IMR-90 (cell line): Measurements from ENCODE around the gene CAPS. TPM values are rescaled to one million over a fixed set of nuclear protein-coding genes. Genes with fewer than 3 reads are reported as not detected.

Experiments
- ATAC-seq: fragments of 200-7000 bp; cut with Tn5 transposase; 2 replicates; pipeline ENCODE4 v1.9.1; 2020; ENCODE audit warnings: low read depth, mild to moderate bottlenecking, moderate library complexity
- BruUV-seq: library from RNA; stranded (reverse); fragments of 400-500 nt; replicated peaks from 2 replicates; lab custom pipeline; 2021; lab: Mats Ljungman, UMichigan
- CTCF ChIA-PET: fragments of 300-600 bp; formaldehyde crosslinking; extraction: SDS; loops from one replicate; lab custom pipeline; 2021; ENCODE audit warnings: antibody characterized with exemption; lab: Yijun Ruan, JAX
- POLR2A ChIA-PET: fragments of 300-600 bp; sonication (Branson Sonifier 250); formaldehyde crosslinking; loops from one replicate; lab custom pipeline; 2022; ENCODE audit warnings: antibody characterized with exemption; ENCODE audit not compliant: unreplicated experiment; lab: Charles Lee
- DNase-seq: peaks from one replicate; pipeline ENCODE4 v3.0.0; 2013
- H2AFZ ChIP-seq: replicated peaks from 2 replicates; pipeline ENCODE3; 2013; ENCODE audit warnings: low read length, mild to moderate bottlenecking; ENCODE audit not compliant: poor library complexity
- H2AK5ac ChIP-seq: 2 replicates; pipeline ENCODE4 v1.6.1; 2013; ENCODE audit warnings: low read depth, low read length, inconsistent platforms
- H2AK9ac ChIP-seq: replicated peaks from 2 replicates; pipeline ENCODE3; 2013; ENCODE audit warnings: mild to moderate bottlenecking, low read depth, low read length, moderate library complexity; ENCODE audit not compliant: poor library complexity
- H2BK120ac ChIP-seq: 2 replicates; pipeline ENCODE4 v1.6.1; 2013; ENCODE audit warnings: low read depth, low read length, inconsistent platforms
- H2BK15ac ChIP-seq: 3 replicates; pipeline ENCODE4 v1.6.1; 2013; ENCODE audit warnings: low read depth, low read length, inconsistent platforms
- H2BK20ac ChIP-seq: 2 replicates; pipeline ENCODE4 v1.6.1; 2013; ENCODE audit warnings: low read depth, mild to moderate bottlenecking, inconsistent platforms, low read length, moderate library complexity
- H2BK5ac ChIP-seq: 2 replicates; pipeline ENCODE4 v1.6.1; 2013; ENCODE audit warnings: mild to moderate bottlenecking, low read depth, low read length, inconsistent platforms; ENCODE audit not compliant: poor library complexity, severe bottlenecking
- H3K14ac ChIP-seq: replicated peaks from 2 replicates; pipeline ENCODE4 v1.6.1; 2013; ENCODE audit warnings: low read depth, low read length, inconsistent platforms
- H3K18ac ChIP-seq: 2 replicates; pipeline ENCODE4 v1.6.1; 2013; ENCODE audit warnings: low read depth, low read length, control low read depth
- H3K23ac ChIP-seq: 2 replicates; pipeline ENCODE4 v1.6.1; 2013; ENCODE audit warnings: low read depth, low read length, inconsistent platforms
- H3K27ac ChIP-seq: 2 replicates; pipeline ENCODE4 v1.5.1; 2013; ENCODE audit warnings: mild to moderate bottlenecking, control low read depth, low read length; ENCODE audit not compliant: insufficient read depth
- H3K27me3 ChIP-seq: 2 replicates; pipeline ENCODE4 v1.6.1; 2013; ENCODE audit warnings: low read length; ENCODE audit not compliant: control insufficient read depth, insufficient read depth
- H3K36me3 ChIP-seq: 2 replicates; pipeline ENCODE4 v1.6.1; 2013; ENCODE audit warnings: low read length, mixed read lengths; ENCODE audit not compliant: control insufficient read depth, insufficient read depth
- H3K4ac ChIP-seq: 2 replicates; pipeline ENCODE4 v1.6.1; 2013; ENCODE audit warnings: low read depth, low read length, inconsistent platforms
- H3K4me1 ChIP-seq: 2 replicates; pipeline ENCODE4 v1.6.1; 2013; ENCODE audit warnings: low read length, mixed read lengths; ENCODE audit not compliant: control insufficient read depth, insufficient read depth
- H3K4me2 ChIP-seq: 2 replicates; pipeline ENCODE4 v1.6.1; 2013; ENCODE audit warnings: low read depth, mild to moderate bottlenecking, control low read depth, low read length, moderate library complexity
- H3K4me3 ChIP-seq: 2 replicates; pipeline ENCODE4 v1.5.1; 2013; ENCODE audit warnings: low read depth, mild to moderate bottlenecking, control low read depth, low read length, moderate library complexity; ENCODE audit not compliant: insufficient read depth
- H3K56ac ChIP-seq: 2 replicates; pipeline ENCODE4 v1.6.1; 2013; ENCODE audit warnings: low read length, inconsistent platforms; ENCODE audit not compliant: insufficient read depth; ENCODE audit errors: extremely low read depth
- H3K79me1 ChIP-seq, 2 experiments: 2 replicates each; pipeline ENCODE4 v1.6.1; 2013; ENCODE audit warnings: low read length in 2 of 2, inconsistent platforms in 1 of 2, low read depth in 1 of 2
- H3K9ac ChIP-seq: 2 replicates; pipeline ENCODE4 v1.6.1; 2013; ENCODE audit warnings: low read depth, low read length, control low read depth
- H3K9me1 ChIP-seq: 2 replicates; pipeline ENCODE4 v1.6.1; 2013; ENCODE audit warnings: low read length, inconsistent platforms; ENCODE audit not compliant: insufficient read depth
- H3K9me3 ChIP-seq: 2 replicates; pipeline ENCODE4 v1.6.1; 2013; ENCODE audit warnings: low read length; ENCODE audit not compliant: control insufficient read depth, insufficient read depth
- H4K20me1 ChIP-seq: 2 replicates; pipeline ENCODE4 v1.6.1; 2013; ENCODE audit warnings: low read length, inconsistent platforms; ENCODE audit not compliant: insufficient read depth
- H4K5ac ChIP-seq: 2 replicates; pipeline ENCODE4 v1.6.1; 2013; ENCODE audit warnings: mild to moderate bottlenecking, low read depth, low read length, control low read depth
- H4K8ac ChIP-seq, 2 experiments: 2 replicates each; pipeline ENCODE4 v1.6.1; 2013; ENCODE audit warnings: low read depth in 2 of 2, low read length in 2 of 2, control low read depth in 1 of 2, inconsistent platforms in 1 of 2
- H4K91ac ChIP-seq: 2 replicates; pipeline ENCODE4 v1.6.1; 2013; ENCODE audit warnings: low read depth, low read length, inconsistent platforms; ENCODE audit not compliant: insufficient read depth
- BHLHE40 ChIP-seq: fragments of 150-350 bp; IDR thresholded peaks from 2 replicates; pipeline ENCODE4 v1.6.1; 2016; ENCODE audit warnings: mild to moderate bottlenecking, low read depth, low read length
- CEBPB ChIP-seq: IDR thresholded peaks from 2 replicates; pipeline ENCODE4 v1.6.1; 2012; ENCODE audit warnings: low read depth, low read length, improper control_type of control experiment
- CHD1 ChIP-seq: IDR thresholded peaks from 2 replicates; pipeline ENCODE4 v1.6.1; 2012; ENCODE audit warnings: low read depth, low read length, improper control_type of control experiment
- MAZ ChIP-seq: IDR thresholded peaks from 2 replicates; pipeline ENCODE4 v1.6.1; 2012; ENCODE audit warnings: low read depth, mild to moderate bottlenecking, low read length, improper control_type of control experiment, moderate library complexity, borderline replicate concordance
- MXI1 ChIP-seq: IDR thresholded peaks from 2 replicates; pipeline ENCODE4 v1.6.1; 2012; ENCODE audit warnings: low read depth, mild to moderate bottlenecking, low read length, moderate library complexity, borderline replicate concordance
- NFE2L2 ChIP-seq: fragments of 150-350 bp; IDR thresholded peaks from 2 replicates; pipeline ENCODE4 v1.6.1; 2016; ENCODE audit warnings: low read depth, mild to moderate bottlenecking, low read length
- POLR2A ChIP-seq: IDR thresholded peaks from 2 replicates; pipeline ENCODE4 v1.6.1; 2012; ENCODE audit warnings: mild to moderate bottlenecking, low read depth, low read length
- RAD21 ChIP-seq: IDR thresholded peaks from 2 replicates; pipeline ENCODE4 v1.6.1; 2012; ENCODE audit warnings: low read length, improper control_type of control experiment
- WGBS, 2 experiments: methylation state at CpG; one replicate each; pipeline versions ENCODE4 v1.1.5 to v1.1.7; 2013; ENCODE audit warnings: missing lambda C conversion rate in 2 of 2; ENCODE audit not compliant: insufficient read length in 1 of 2; ENCODE audit errors: extremely low coverage in 2 of 2; 5-methylcytosine and 5-hydroxymethylcytosine counted together
- dilution Hi-C: fragments of 300-500 bp; cut with HindIII; formaldehyde crosslinking; loops from one replicate; pipeline ENCODE4 v1.14.3; 2018; ENCODE audit warnings: low sequenced_read_pairs; ENCODE audit not compliant: unreplicated experiment
- in situ Hi-C: fragments of 300-500 bp; cut with MboI; formaldehyde crosslinking; loops from 3 replicates; pipeline ENCODE4 v1.14.3; 2019; ENCODE audit warnings: low sequenced_read_pairs, inconsistent platforms, mixed read lengths
- intact Hi-C: fragments of 100-400 bp; cut with micrococcal nuclease; formaldehyde crosslinking; loops from 2 replicates; pipeline ENCODE4 v1.10.0; 2022
- polyA plus RNA-seq, 3 experiments: library from polyadenylated mRNA; depleted of rRNA; stranded (reverse); fragments of >200 nt; gene quantifications; 2 replicates each; pipeline ENCODE4 v1.2.3, GENCODE V29; 2012; ENCODE audit warnings: low replicate concordance in 1 of 3
- total RNA-seq: library from RNA; depleted of rRNA; stranded (reverse); fragments of >200 nt; gene quantifications from 2 replicates; pipeline ENCODE4 v1.2.3, GENCODE V29; 2012
- TF ChIP-seq, protein P1 (sequence below): fragments of 150-350 bp; IDR thresholded peaks from 2 replicates; pipeline ENCODE4 v1.6.1; 2016; ENCODE audit warnings: low read depth, mild to moderate bottlenecking, low read length, moderate library complexity, borderline replicate concordance

CAPS gene
- total and polyA plus RNA-seq, 2 of the 4 experiments (the other 2 are of a cell fraction), result 0.54 to 4.9 TPM

GRCh38 chr19:5865772-5866171 lies 48.3 kb upstream of the CAPS start:
- H3K27me3 ChIP-seq, result peaks cover 13% of the 10 kb centered on the region
- POLR2A ChIA-PET, result no interaction called here
- no peaks in the 10 kb centered on the region for H3K9me3 ChIP-seq
- no peak overlapping the region for H3K9ac ChIP-seq
- no peak overlapping the region for H2AFZ ChIP-seq
- DNase-seq, result no peak
- CTCF ChIA-PET, result no interaction called here
- no peak overlapping the region for H4K5ac ChIP-seq
- dilution Hi-C loops, result no loop called here
- no peak overlapping the region for H2BK5ac ChIP-seq
- H3K36me3 ChIP-seq, result no peaks in the 10 kb centered on the region
- intact Hi-C loops, result no loop called here
- no peak overlapping the region for H3K56ac ChIP-seq
- no peak overlapping the region for H3K4me2 ChIP-seq
- 42% methylated on average over 4 of the region's 11 CpGs; no CpG with 5 or more reads in 1 of the 2 experiments for WGBS, 2 experiments
- TF ChIP-seq POLR2A (no peak), NFE2L2 (no peak), MAZ (no peak), CEBPB (no peak), BHLHE40 (no peak), RAD21 (no peak), CHD1 (no peak), MXI1 (no peak)
- TF ChIP-seq, protein P1, sequence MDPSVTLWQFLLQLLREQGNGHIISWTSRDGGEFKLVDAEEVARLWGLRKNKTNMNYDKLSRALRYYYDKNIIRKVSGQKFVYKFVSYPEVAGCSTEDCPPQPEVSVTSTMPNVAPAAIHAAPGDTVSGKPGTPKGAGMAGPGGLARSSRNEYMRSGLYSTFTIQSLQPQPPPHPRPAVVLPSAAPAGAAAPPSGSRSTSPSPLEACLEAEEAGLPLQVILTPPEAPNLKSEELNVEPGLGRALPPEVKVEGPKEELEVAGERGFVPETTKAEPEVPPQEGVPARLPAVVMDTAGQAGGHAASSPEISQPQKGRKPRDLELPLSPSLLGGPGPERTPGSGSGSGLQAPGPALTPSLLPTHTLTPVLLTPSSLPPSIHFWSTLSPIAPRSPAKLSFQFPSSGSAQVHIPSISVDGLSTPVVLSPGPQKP, result no peak
- H4K20me1 ChIP-seq, result no peaks in the 10 kb centered on the region
- no peak overlapping the region for H2AK5ac ChIP-seq
- in situ Hi-C loops, result no loop called here
- H3K9me1 ChIP-seq, result no peaks in the 10 kb centered on the region
- H3K79me1 ChIP-seq, result no peaks in the 10 kb centered on the region
- H3K27ac ChIP-seq, result no peak overlapping the region
- H3K4ac ChIP-seq, result no peak overlapping the region
- H3K4me3 ChIP-seq, result no peak overlapping the region
- no peak overlapping the region for H4K8ac ChIP-seq
- no TSS peak for BruUV-seq
- no peak overlapping the region for H2BK15ac ChIP-seq
- no peak overlapping the region for H2BK20ac ChIP-seq
- H3K14ac ChIP-seq, result no peak overlapping the region
- no peak for ATAC-seq
- no peaks in the 10 kb centered on the region; the same call in 1 of the 2 replicates for H3K4me1 ChIP-seq
- no peak overlapping the region for H2AK9ac ChIP-seq
- no peak overlapping the region for H3K23ac ChIP-seq
- no peak overlapping the region for H3K18ac ChIP-seq
- no peak overlapping the region for H2BK120ac ChIP-seq
- H4K91ac ChIP-seq, result no peak overlapping the region
